Stimulated activated naive B cell treated with anti-CD40 and anti-IgM and Interleukin-4, amounts not matched to agents 10 μg/mL and 1 μg/mL and 100 μg/mL, for 72 hours (primary cell): Measurements from ENCODE around the gene RNF213.
"Not testable (repeated sequence)": the region's sequence is repeated elsewhere in the genome, so short reads cannot be mapped to it uniquely, and the experiment has no call there.

ENCODE experiments used
- ATAC-seq, 2 donors: fragments of 150-1000 bp; cut with Tn5 transposase; replicated peaks; 2 replicates each; pipeline ENCODE4 v1.10.0; 2021; ENCODE audit warnings: moderate library complexity in 1 of 2
- DNase-seq: peaks from one replicate; pipeline ENCODE4 v3.0.0; 2021
- H3K27ac Mint-ChIP-seq: one replicate; pipeline ENCODE4 v1.8.0; 2022; ENCODE audit warnings: mild to moderate bottlenecking, mixed read lengths
- H3K27me3 Mint-ChIP-seq, 2 donors: one replicate each; pipeline ENCODE4 v1.8.0; 2022; ENCODE audit warnings: mixed read lengths in 2 of 2
- H3K36me3 Mint-ChIP-seq, 2 donors: one replicate each; pipeline ENCODE4 v1.8.0; 2022; ENCODE audit warnings: mixed read lengths in 2 of 2, mild to moderate bottlenecking in 1 of 2
- H3K4me1 Mint-ChIP-seq, 2 donors: one replicate each; pipeline ENCODE4 v1.8.0; 2022; ENCODE audit warnings: mixed read lengths in 2 of 2, mild to moderate bottlenecking in 1 of 2
- H3K4me3 Mint-ChIP-seq, 2 donors: one replicate each; pipeline ENCODE4 v1.8.0; 2022; ENCODE audit warnings: mild to moderate bottlenecking in 2 of 2, mixed read lengths in 2 of 2, moderate library complexity in 1 of 2
- H3K9me3 Mint-ChIP-seq, 2 donors: one replicate each; pipeline ENCODE4 v1.8.0; 2022; ENCODE audit warnings: mixed read lengths in 2 of 2, mild to moderate bottlenecking in 1 of 2

RNF213 gene

DNA sequence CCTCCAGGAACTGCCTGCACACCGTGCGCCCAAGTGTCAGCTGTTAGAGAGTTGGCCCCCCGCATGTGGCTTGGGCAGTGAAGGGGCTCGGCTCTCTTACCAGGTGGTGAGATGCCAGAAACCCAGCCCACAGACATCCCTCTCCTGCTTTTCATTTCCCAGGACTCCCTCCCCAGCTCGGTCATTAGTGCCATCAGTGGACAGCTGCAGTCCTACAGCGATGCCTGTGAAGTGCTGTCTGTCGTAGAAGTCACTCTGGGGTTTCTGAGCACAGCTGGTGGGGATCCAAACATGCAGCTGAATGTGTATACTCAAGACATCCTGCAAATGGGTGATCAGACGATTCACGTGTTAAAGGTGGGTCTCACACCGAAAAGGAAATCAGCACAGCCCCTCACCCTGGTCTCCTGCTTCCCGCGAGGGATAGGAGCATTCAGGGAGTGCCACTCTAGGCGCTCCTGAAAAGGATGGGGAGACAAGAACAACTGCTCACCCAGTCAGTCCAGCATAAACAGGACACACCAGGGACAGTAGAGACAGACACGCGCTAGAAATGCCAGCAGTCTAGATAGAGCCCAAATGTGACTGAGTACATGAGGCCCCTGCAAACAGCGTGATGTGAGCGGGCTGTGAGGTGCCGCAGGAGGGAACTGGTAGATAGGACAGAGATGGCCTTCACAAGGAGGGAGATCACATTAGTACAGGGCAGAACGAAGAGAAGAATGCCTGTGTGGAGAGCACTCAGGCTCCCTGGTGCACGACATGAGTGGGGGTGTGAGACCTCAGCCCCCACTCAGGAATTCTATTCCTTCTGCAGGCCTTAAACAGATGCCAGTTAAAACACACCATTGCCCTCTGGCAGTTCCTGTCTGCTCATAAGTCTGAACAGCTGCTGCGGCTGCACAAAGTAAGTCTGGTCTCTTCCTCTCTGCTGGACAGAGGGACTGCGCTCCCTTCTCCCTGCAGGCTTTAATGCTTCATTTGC, 128.7 kb downstream of the RNF213 start:
- no peaks in the 10 kb centered on the region for H3K27me3 Mint-ChIP-seq
- H3K4me1 Mint-ChIP-seq = no peaks in the 10 kb centered on the region
- no peak for ATAC-seq
- H3K4me3 Mint-ChIP-seq = no peak overlapping the region
- no peak for DNase-seq
- H3K9me3 Mint-ChIP-seq = no peaks in the 10 kb centered on the region
- H3K36me3 Mint-ChIP-seq = peaks cover 40 to 45% of the 10 kb centered on the region in 2 donors
- H3K27ac Mint-ChIP-seq = no peak overlapping the region

DNA sequence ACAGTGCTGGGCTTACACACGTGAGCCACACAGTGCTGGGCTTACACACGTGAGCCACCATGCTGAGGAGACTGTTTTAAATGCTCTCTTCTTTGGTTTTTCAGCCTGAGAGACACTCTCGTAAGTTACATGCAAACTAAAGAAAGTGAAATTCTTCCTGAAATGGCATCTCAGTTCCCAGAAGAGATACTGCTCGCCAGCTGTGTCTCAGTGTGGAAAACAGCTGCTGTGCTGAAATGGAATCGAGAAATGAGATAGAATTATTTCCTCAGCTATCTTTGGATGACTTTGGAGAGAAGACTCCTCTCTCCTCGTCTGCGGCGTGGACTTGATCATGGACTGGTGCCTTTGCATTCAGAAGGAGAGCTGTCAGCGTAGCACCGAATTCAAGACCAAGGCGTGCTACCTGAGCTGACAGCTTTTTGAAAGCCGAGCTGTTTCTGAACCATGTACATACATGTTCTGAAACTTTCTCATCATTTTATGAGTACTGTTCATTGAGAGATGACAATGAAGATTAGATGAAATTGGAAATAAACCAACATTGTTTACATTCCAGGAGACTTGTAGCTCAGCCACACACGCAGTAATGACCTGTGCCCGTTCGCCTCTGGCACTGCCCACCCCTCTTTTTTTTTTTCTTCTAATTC, 132.7 kb downstream of the RNF213 start:
- no peak for DNase-seq
- Mint-ChIP-seq H3K4me3 (no peak overlapping the region), H3K36me3 (peaks cover 31 to 34% of the 10 kb centered on the region in 2 donors), H3K27me3 (no peaks in the 10 kb centered on the region), H3K9me3 (no peaks in the 10 kb centered on the region), H3K27ac (no peak overlapping the region), H3K4me1 (peaks cover 8 to 17% of the 10 kb centered on the region in 2 donors)
- no peak for ATAC-seq

GRCh38 chr17:80393961-80394360, 133.3 kb downstream of the RNF213 start:
- H3K4me3 Mint-ChIP-seq = no peak overlapping the region
- H3K27ac Mint-ChIP-seq = peak overlapping the region; percentile 31
- ATAC-seq (no peak), DNase-seq (no peak)
- H3K9me3 Mint-ChIP-seq = no peaks in the 10 kb centered on the region
- peaks cover 27 to 31% of the 10 kb centered on the region in 2 donors for H3K36me3 Mint-ChIP-seq
- peaks cover 8 to 22% of the 10 kb centered on the region in 2 donors for H3K4me1 Mint-ChIP-seq
- H3K27me3 Mint-ChIP-seq = no peaks in the 10 kb centered on the region

DNA sequence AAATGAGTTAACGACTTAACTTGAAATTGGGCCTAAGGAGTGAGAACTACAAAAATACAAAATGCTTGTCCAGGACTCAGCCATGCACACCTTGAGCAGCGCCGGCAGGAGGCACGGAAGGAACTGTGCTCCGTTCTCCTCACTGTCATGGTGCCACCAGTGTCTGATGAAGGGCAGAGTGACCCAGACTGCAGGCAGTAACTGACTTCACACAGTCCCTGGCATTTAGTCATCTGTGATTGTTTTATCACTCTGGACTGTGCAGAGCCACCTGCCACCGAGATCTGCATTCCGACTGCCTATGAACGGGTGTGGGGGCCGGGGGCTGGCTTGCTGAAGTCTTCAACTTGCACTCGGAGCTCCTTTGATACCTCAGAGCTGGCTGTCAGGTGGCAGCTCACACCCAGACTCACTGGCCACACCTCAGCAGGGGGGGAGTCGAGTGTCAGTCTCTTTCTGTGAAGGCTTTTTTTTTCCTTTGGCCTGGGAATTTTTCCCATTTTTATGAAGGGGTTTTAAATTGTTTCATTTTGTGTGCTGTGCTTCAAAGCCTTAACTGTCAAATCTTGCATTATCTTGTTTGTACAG, 134.1 kb downstream of the RNF213 start:
- Mint-ChIP-seq H3K27ac (no peak overlapping the region), H3K36me3 (peaks cover 21 to 26% of the 10 kb centered on the region in 2 donors), H3K4me3 (no peak overlapping the region), H3K4me1 (peaks cover 8 to 27% of the 10 kb centered on the region in 2 donors), H3K27me3 (no peaks in the 10 kb centered on the region), H3K9me3 (no peaks in the 10 kb centered on the region)
- ATAC-seq (no peak), DNase-seq (no peak)

DNA sequence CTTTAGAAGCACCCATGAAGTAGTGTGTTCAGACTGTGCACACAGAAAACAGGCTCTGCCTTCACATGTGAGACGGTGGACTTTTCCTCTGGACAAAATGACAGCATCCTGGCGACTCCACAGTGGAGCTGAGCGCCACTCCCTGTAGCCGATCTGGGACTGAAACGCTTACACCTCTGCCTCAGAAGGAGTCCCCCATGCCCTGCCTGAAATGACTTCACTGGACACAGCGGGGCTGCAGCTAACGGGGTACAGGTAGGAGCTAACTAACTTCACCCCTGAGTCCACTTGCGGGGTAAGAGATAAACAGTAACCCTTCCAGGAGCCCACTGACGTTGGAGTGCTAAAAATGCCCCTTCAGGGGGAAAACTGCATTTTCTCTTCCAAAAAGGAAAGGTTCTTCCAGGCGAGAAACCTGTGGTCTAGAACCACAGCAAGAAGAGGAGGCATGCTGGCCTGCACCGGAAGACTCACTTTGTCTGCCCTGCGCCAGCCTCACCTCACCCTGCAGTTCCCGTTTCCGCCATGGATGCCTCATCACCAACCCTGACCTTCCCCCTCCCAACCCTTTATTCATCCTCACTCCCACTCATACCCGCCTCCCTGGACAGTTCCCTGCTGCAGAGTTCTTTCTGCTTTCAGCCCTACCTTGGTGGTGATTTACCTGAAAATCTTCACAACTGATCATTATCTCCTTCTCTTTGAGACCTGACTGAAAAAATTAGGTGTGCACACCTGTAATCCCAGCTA, 134.9 kb downstream of the RNF213 start:
- Mint-ChIP-seq H3K4me3 (no peak overlapping the region), H3K27ac (peak overlapping the region; percentile 75), H3K36me3 (peaks cover 18 to 21% of the 10 kb centered on the region in 2 donors), H3K4me1 (peaks cover 11 to 33% of the 10 kb centered on the region in 2 donors), H3K27me3 (no peaks in the 10 kb centered on the region), H3K9me3 (no peaks in the 10 kb centered on the region)
- DNase-seq (no peak), ATAC-seq (no peak)

GRCh38 chr17:80396157-80397033, 135.7 kb downstream of the RNF213 start:
- H3K27ac Mint-ChIP-seq = peak overlapping the region; percentile 75
- ATAC-seq (no peak), DNase-seq (no peak)
- peaks cover 11 to 33% of the 10 kb centered on the region in 2 donors for H3K4me1 Mint-ChIP-seq
- H3K27me3 Mint-ChIP-seq = no peaks in the 10 kb centered on the region
- peaks cover 13 to 18% of the 10 kb centered on the region in 2 donors for H3K36me3 Mint-ChIP-seq
- no peak overlapping the region for H3K4me3 Mint-ChIP-seq
- no peaks in the 10 kb centered on the region for H3K9me3 Mint-ChIP-seq

DNA sequence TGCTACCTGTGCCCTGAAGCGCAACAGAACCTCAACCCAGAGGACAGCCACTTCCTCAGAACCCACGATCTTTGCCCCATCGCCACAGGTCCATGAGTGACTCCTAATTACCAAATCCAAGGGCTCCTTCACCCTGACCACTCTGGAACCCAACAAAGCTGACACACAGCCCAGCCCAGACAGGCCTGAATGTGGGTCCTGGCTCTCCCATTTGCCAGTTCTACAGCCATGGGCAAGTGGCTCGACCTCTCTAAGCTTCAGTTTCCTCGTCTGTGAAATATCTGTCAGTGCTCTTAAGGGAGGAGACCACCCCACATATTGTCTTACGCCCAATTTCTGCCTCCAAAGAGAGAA, 136.4 kb downstream of the RNF213 start:
- Mint-ChIP-seq H3K36me3 (peaks cover 9 to 13% of the 10 kb centered on the region in 2 donors), H3K27me3 (no peaks in the 10 kb centered on the region), H3K4me3 (no peak overlapping the region), H3K4me1 (peaks cover 11 to 33% of the 10 kb centered on the region in 2 donors), H3K9me3 (no peaks in the 10 kb centered on the region), H3K27ac (peak overlapping the region; percentile 27)
- peak in 1 of 2 donors; percentile 48 for ATAC-seq
- no peak for DNase-seq

DNA sequence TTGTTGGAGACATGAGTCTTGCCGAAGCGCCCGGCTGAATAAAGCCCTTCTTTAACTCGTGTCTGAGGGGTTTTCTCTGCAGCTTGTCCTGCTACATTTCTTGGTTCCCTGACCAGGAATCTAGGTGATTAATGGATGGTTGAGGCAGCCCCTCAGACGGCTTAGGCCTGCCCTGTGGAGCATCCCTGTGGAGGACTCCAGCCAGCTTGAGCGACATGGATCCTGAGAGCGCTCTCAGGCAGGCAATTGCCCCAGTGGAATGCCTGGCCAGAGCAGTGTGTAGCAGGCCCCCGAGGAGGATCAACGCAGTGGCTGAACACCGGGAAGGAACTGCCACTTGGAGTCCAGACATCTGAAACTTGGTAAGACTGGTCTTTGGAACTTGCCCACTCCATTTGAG, 137.0 kb downstream of the RNF213 start:
- Mint-ChIP-seq H3K27ac (peak overlapping the region; percentile 63), H3K27me3 (no peaks in the 10 kb centered on the region), H3K4me3 (peak overlapping the region in 1 of 2 donors; percentile 51), H3K4me1 (peaks cover 11 to 33% of the 10 kb centered on the region in 2 donors), H3K36me3 (peaks cover 7 to 11% of the 10 kb centered on the region in 2 donors), H3K9me3 (no peaks in the 10 kb centered on the region)
- DNase-seq (no peak), ATAC-seq (no peak)

- not testable (repeated sequence) for ATAC-seq, DNase-seq, H3K9me3 Mint-ChIP-seq, H3K4me3 Mint-ChIP-seq, H3K27ac Mint-ChIP-seq, H3K27me3 Mint-ChIP-seq, H3K36me3 Mint-ChIP-seq
- H3K4me1 Mint-ChIP-seq = peaks cover 10 to 33% of the 10 kb centered on the region in 2 donors
These were observed 140.4 kb downstream of the RNF213 start for GRCh38 chr17:80401086-80401485.

DNA sequence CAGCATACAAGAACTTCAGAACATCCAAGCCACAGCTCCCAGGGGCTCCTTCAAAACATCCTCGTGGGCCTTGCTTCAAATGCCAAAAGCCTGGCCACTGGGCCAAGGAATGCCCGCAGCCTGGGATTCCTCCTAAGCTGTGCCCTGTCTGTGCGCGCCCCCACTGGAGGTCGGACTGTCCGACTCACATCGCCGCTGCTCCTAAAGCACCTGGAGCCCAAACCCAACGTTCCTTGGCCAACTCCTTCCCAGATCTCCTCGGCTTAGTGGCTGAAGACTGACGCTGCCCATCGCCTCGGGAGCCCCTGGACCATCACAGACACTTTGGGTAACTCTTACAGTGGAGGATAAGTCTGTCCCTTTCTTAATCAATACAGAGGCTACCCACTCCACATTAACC, 141.4 kb downstream of the RNF213 start:
- H3K4me3 Mint-ChIP-seq, DNase-seq, H3K36me3 Mint-ChIP-seq, ATAC-seq, H3K27me3 Mint-ChIP-seq, H3K9me3 Mint-ChIP-seq, H3K27ac Mint-ChIP-seq: not testable (repeated sequence)
- peaks cover 7 to 30% of the 10 kb centered on the region in 2 donors for H3K4me1 Mint-ChIP-seq

DNA sequence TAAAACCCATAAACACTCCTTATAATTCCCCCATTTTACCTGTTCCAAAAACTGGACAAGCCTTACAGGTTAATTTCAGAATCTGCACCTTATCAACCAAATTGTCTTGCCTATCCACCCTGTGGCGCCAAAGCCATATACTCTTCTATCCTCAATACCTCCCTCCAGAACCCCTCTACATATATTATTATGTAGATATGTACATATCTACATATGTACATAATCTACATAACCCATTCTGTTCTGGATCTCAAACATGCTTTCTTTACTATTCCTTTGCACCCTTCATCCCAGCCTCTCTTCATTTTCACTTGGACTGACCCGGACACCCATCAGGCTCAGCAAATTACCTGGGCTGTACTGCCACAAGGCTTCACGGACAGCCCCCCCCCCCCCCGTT, 142.3 kb downstream of the RNF213 start:
- peaks cover 5 to 21% of the 10 kb centered on the region in 2 donors for H3K4me1 Mint-ChIP-seq
- H3K4me3 Mint-ChIP-seq = no peak overlapping the region
- H3K9me3 Mint-ChIP-seq = no peaks in the 10 kb centered on the region
- no peaks in the 10 kb centered on the region for H3K27me3 Mint-ChIP-seq
- DNase-seq (no peak), ATAC-seq (no peak)
- H3K27ac Mint-ChIP-seq = no peak overlapping the region
- H3K36me3 Mint-ChIP-seq = no peaks in the 10 kb centered on the region

GRCh38 chr17:80406146-80406545, 145.5 kb downstream of the RNF213 start:
- DNase-seq = no peak
- H3K27ac Mint-ChIP-seq = no peak overlapping the region
- no peak overlapping the region for H3K4me3 Mint-ChIP-seq
- H3K36me3 Mint-ChIP-seq = no peaks in the 10 kb centered on the region
- H3K9me3 Mint-ChIP-seq = no peaks in the 10 kb centered on the region
- H3K27me3 Mint-ChIP-seq = peaks cover 0 to 3% of the 10 kb centered on the region in 2 donors
- ATAC-seq = no peak
- no peaks in the 10 kb centered on the region for H3K4me1 Mint-ChIP-seq

GRCh38 chr17:80407917-80408316, 147.3 kb downstream of the RNF213 start:
- H3K4me3 Mint-ChIP-seq, H3K9me3 Mint-ChIP-seq, H3K36me3 Mint-ChIP-seq, ATAC-seq, H3K27ac Mint-ChIP-seq, DNase-seq, H3K27me3 Mint-ChIP-seq, H3K4me1 Mint-ChIP-seq: not testable (repeated sequence)
